NCI-H1417 (cell line): ENCODE data around the gene LTA.
"Not testable (repeated sequence)": the region's sequence is repeated elsewhere in the genome, so short reads cannot be mapped to it uniquely, and the experiment has no call there.

Experiments used
- DNase-seq, 3 experiments: peaks; one replicate each; lab custom pipeline; 2025; lab: John Stamatoyannopoulos, UW

Gene LTA

DNA sequence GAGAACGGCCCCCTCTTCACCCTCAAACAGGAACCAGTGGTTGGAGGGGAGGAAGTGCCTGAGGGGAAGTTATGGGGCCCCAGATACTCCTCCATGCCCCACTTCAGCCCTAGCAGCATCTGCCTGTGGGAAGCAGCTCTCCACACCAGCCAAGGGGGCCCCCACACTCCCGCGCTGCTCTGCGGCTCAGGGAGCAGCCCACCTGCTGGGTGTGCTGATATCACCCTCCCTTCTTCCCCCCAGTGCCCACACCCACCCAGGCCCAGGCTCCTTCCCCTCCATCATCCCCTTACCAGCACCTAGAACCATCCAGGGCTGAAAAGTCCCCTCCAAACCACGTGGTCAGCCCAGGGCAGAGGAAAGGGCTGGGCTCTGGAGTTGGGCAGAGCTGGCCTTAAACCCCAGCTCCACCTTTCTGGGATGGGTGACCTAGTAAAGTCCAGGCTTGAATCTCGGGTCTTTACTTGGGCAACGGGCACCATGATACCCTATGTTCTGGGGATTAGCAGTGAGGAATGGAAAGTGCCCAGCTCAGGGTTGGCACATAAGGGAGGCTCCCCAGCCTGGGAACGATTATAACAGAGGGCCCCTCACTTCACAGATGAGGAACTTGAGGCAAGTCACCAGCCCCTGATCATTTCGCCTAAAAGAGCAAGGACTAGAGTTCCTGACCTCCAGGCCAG lies 14.7 kb downstream of the LTA start:
- DNase-seq, result no peak

DNA sequence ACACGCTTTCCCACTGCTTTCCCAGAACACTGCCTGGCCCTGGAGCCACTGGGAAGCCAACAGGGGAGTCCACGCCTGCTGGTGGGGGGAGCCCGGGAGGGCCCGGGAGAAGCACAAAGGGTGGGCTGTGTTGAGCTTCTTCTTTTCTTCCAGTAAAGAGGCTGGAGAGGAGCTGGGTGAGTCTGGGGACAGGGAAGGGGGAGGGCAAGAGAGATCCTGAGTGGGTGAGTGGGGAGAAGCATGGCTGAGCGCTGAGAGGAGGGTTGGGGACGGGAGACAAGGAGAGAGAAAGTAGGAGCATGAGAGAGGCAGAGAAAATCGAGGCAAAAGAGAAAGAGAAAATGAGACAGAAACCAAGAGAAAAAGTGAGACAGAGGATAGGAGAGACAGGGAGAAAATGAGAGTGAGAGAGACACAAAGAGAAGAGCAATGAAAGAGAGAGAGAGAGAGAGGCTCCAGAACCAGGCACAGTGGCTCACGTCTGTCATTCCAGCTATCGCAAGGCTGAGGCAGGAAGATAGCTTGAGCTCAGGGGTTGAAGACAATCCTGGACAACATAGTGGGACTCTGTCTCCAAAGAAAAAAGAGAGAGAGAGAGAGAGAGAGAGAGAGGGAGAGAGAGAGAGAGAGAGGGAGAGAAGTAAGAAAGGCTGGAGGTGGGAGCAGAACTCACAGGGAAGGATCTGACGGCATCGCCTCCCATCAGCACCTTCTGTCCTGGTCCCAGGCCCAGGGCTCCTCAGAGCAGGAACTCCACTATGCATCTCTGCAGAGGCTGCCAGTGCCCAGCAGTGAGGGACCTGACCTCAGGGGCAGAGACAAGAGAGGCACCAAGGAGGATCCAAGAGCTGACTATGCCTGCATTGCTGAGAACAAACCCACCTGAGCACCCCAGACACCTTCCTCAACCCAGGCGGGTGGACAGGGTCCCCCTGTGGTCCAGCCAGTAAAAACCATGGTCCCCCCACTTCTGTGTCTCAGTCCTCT lies 16.0 kb downstream of the LTA start:
- DNase-seq, result no peak

DNA sequence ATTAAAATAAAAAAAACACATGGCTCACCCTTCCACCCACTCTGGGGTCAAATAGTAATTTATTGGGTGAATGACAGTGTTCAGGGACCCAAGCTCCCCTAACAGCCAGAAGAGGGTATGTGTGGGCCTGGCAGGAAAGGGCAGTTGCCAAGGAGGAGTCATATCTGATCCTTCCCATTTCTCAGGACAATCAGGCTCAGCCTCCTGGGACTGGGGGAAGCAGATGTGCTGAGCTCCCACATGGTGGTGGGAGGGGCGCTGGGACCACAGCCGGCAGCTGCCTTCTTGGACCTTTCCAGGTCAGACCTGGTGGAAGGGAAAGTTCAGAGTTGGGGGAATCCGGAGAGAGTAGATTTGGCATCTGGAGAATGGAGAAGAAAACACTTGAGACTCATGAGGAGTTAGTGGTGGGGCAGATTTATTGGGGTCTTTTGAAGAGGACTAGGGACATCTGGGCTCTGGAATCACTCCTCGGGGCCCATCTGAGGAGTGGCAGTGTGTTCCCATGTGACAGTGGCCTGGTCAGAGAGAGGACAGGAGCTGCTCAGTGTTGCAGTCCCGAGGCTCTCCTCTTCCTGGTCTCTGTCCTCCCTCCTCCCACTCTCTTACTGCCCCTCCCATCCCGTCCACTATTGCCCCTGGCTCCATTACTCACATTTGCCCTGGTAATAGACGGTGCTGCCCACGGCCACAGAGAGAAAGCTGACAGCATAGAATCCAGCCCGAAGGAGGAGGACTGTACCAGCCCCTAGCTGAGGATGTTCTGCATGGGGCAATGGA lies 17.0 kb downstream of the LTA start:
- no peak for DNase-seq

- not testable (repeated sequence) for DNase-seq
Measured at GRCh38 chr6:31590691-31591090, 18.6 kb downstream of the LTA start.

- no peak for DNase-seq
Measured at GRCh38 chr6:31592396-31592771, 20.3 kb downstream of the LTA start.

- peak in 2 of 3 experiments; percentile 6 to 36 for DNase-seq
Measured at GRCh38 chr6:31597006-31597405, 24.9 kb downstream of the LTA start.

GRCh38 chr6:31607317-31607716 lies 35.2 kb downstream of the LTA start:
- no peak for DNase-seq

DNA sequence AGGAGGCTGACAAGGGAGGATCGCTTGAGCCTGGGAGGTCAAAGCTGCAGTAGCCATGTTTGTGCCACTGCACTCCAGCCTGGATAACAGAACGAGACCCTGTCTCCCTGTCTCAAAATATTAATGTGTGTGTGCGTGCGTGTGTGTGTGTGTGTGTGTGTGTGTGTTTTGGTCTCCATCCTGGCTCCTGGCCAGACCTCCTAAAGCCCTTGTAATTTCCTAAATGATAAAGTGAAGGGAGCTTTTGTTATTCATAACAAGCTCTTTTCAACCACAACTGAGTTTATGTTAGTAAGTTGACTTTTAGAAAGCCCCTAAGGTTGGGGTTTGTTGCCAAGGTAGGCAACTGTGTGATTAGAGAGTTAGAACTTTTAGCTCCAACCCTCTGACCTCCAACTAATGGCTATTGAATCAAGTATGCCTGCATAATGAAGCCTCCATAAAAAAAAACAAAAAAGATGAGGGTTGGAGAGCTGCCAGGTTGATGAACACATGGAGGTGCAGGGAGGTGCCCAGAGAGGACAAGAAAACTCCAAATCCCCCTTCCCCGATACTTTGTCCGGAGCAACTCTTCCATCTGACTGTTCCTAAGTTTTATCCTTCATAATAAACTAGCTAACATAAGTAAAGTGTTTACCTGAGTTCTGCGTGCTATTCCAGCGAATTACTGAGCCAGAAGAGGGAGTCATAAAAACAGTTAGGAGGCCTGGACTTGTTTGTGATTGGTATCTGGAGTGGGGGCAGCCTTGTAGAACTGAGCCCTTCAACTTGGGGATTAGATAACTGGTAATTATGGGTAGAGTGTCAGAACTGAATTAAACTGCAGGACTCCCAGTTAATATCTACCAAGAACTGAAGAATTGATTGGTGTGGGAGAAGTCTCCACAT lies 37.7 kb downstream of the LTA start:
- peak in 2 of 3 experiments; percentile 54 to 78 for DNase-seq

- no peak for DNase-seq
Measured at GRCh38 chr6:31610968-31611367, 38.9 kb downstream of the LTA start.

DNA sequence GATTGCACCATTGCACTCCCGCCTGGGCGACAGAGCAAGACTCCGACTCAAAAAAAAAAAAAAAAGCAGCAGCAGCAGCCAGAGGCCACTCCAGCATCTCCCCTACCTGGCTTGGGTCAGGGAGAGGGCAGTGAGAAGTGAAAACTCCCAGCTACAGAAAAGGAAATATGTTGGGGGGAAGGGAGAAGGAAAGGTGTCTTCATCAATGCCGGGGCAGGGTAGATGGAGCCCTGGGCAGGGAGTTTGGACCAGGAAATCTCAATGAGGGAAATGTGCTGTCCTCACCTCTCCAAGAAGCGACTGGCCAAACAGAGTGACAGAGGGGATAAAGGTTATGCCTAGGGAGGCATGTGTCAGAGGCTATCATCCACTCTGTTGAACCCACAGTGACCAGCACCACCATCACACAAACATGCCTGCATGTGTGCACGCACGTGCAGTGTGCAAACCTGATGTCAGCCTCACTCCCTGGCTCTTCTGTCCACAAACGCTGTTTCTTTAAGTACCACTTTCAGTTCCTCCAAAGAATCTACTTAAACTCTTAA lies 42.1 kb downstream of the LTA start:
- no peak for DNase-seq

- DNase-seq, result no peak
Measured at GRCh38 chr6:31614684-31615578, 42.8 kb downstream of the LTA start, which contains the start of gene AIF1. TSS of gene AIF1 (plus strand) at chr6:31615234. CDS start at chr6:31615330, 96 bp downstream.

GRCh38 chr6:31615748-31616147 lies 43.7 kb downstream of the LTA start:
- DNase-seq, result no peak

DNA sequence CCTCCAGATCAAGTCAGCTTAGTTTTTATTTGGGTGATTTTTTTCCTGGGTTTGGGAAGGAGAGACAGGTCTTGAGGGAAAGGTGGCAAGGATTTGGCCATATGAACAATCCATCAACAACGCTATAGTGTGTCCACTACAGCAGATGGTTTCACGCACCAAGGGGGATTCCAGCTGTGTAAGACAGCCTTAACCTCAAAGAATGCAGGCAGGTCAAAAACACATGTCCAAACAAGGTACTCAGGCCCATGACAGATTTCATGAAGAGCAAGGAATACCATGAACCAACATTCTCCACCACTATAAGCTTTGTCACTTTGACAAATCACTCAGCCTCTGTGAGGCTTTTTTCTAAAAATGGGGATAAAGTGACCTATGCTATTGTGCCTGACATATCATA lies 44.9 kb downstream of the LTA start:
- no peak for DNase-seq

DNA sequence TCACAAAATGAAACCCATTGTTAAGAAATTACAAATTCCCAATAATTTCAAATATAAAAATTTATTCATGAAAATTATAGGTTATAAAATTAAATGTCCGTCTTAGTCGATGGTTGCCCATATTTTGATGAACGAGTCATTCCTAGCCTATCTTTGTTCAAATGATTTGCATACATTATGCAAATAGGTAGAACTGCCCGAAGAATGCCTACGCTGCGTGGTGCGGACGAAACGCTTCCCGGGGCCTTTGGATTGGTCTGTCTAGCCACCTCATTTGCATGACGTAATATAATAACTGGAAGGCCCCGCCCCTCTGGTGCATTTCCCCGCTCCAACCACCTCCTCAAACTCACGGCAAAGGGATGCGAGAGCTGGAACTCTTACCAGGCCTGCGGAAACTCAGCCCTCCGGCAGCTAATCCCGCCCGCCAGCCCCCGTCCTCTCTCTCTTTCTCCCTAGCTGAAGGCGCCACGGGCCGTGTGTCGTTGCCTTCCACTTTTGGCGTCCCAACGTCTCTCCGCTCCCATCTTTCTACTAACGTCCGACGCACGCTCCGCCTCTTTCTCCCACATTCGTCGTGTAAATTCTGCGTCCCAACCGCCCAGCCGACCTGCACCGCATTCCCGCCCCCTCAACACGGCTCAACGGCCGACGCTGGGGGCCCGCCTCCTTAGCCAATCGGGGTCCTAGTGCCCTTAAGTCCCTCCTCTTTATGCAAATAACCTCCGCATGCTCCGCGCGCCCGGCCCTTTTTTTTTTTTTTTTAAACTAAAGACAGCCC lies 47.9 kb downstream of the LTA start:
- DNase-seq, result peak; percentile 99 to 100 (median 99)

DNA sequence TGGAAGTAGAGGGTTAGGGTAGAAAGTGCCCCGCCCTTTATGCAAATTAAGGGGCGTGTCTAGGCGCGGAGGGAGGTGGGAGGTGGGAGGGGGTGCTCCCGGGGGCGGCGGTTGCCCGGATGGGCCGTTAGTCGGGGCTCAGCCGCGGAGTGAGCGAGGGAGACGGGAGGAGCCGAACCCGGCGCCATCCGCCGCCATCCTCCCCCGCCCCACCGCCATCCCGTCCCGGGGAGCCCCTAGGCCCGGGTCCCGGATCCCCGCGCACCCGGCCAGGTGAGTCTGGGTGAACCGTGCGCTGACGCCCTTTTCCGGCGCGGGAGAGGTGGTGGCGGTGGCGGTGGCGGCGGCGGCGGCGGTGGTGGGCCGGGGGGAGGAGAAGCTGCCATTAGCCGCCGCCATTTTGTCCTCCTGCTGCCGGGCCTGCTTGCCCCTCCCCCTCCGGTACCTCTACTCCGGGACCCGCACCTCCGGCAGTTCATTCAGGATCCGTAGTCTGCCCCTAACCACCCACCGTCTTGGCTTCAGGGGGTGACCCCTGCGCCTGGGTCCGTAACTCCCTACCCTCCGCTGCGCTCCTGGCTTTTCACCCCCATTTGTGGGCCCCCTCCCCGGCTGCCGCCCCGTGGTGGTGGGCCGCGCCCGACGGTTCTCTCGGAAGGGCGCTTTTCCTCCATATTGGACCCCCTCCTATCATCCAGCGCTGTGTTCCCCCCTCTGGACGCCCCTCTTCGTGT lies 48.7 kb downstream of the LTA start, which contains the start of gene PRRC2A:
Gene PRRC2A, plus strand, starts transcription at position 130 of the 734 bp plus-strand sequence. CDS start 2,075 bp downstream, outside the sequence.
- DNase-seq, result peak; percentile 91 to 100 (median 99)

GRCh38 chr6:31621320-31621939 lies 49.3 kb downstream of the LTA start:
- DNase-seq, result peak in 1 of 3 experiments; percentile 56

DNA sequence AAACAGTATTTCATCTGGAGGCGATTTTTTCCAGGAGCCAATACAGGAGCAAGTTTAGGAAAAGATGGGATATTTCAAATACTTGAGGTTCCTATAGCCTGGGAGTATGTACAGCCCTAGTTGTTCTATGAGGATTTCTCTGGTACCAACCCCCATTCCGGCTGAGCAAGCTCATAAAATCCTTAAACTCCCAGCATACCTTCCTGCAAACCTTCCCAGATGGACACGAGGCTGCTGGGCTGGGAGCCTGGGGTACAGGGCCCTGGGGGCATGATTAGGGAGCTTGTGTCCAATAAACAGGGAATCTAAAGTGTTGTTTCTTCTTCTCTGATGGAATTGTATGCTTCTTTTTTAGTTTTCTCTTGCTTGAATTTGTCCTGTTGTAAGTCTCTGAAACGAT lies 49.9 kb downstream of the LTA start:
- DNase-seq, result no peak

DNA sequence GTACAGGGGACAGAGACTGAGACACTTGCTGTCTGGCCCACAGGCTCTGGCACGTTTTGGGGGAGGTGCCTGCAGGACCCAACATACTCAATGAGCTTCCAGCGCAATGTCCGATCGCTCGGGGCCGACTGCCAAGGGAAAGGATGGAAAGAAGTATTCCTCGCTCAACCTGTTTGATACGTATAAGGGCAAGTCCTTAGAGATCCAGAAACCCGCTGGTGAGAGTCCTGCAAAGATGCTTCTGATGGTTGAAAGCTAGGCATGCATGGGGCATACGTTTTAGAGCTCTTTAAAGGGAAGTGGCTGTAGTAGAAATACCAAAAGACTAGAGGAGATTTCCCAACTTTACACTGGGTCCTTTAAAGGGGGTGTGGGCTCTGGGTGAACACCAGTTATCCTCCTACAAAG lies 50.6 kb downstream of the LTA start:
- no peak for DNase-seq
